Astrocyte (in vitro differentiated cells and primary cell): Measurements from ENCODE around the gene RANGRF. TPM values are rescaled to one million over a fixed set of nuclear protein-coding genes. Genes with fewer than 3 reads are reported as not detected.

Experiments used
- DNase-seq: peaks from one replicate; pipeline ENCODE4 v3.0.0-alpha.2; 2010; ENCODE audit warnings: low read depth
- FAIRE-seq: peaks from 2 replicates; lab custom pipeline; 2011; peaks lifted over from hg19 to GRCh38; lab: Jason Lieb, UNC
- H2AFZ ChIP-seq: 2 replicates; pipeline ENCODE4 v1.6.0; 2012; ENCODE audit warnings: low read depth, low read length, inconsistent platforms
- H3K27ac ChIP-seq: 2 replicates; pipeline ENCODE4 v1.5.1; 2011; ENCODE audit warnings: low read depth, low read length, inconsistent platforms
- H3K27me3 ChIP-seq: 2 replicates; pipeline ENCODE4 v1.6.0; 2011; ENCODE audit warnings: low read length, inconsistent platforms; ENCODE audit not compliant: insufficient read depth
- H3K36me3 ChIP-seq: 2 replicates; pipeline ENCODE4 v1.5.1; 2011; ENCODE audit warnings: low read length, inconsistent platforms; ENCODE audit not compliant: insufficient read depth
- H3K4me1 ChIP-seq: 2 replicates; pipeline ENCODE4 v1.5.1; 2011; ENCODE audit warnings: low read length, inconsistent platforms; ENCODE audit not compliant: insufficient read depth
- H3K4me2 ChIP-seq: 2 replicates; pipeline ENCODE4 v1.6.0; 2012; ENCODE audit warnings: low read length, inconsistent platforms
- H3K4me3 ChIP-seq: 2 replicates; pipeline ENCODE4 v1.5.1; 2011; ENCODE audit warnings: low read depth, mild to moderate bottlenecking, low read length, inconsistent platforms; ENCODE audit not compliant: insufficient read depth
- H3K79me2 ChIP-seq: 2 replicates; pipeline ENCODE4 v1.6.0; 2012; ENCODE audit warnings: mild to moderate bottlenecking, low read length, inconsistent platforms; ENCODE audit not compliant: insufficient read depth
- H3K9ac ChIP-seq: 2 replicates; pipeline ENCODE4 v1.6.0; 2012; ENCODE audit warnings: mild to moderate bottlenecking, low read length, inconsistent platforms
- H3K9me3 ChIP-seq: 2 replicates; pipeline ENCODE4 v1.5.1; 2012; ENCODE audit warnings: low read depth, mild to moderate bottlenecking, low read length, inconsistent platforms; ENCODE audit not compliant: insufficient read depth
- H4K20me1 ChIP-seq: 2 replicates; pipeline ENCODE4 v1.6.0; 2012; ENCODE audit warnings: low read length, inconsistent platforms; ENCODE audit not compliant: insufficient read depth
- H3K27ac Mint-ChIP-seq: one replicate; pipeline ENCODE4 v1.8.0; 2021; ENCODE audit warnings: mild to moderate bottlenecking, mixed read lengths; ENCODE audit not compliant: unreplicated experiment
- H3K27me3 Mint-ChIP-seq: one replicate; pipeline ENCODE4 v1.8.0; 2021; ENCODE audit warnings: low read depth, mixed read lengths; ENCODE audit not compliant: unreplicated experiment
- H3K36me3 Mint-ChIP-seq: one replicate; pipeline ENCODE4 v1.8.0; 2021; ENCODE audit warnings: low read depth, mixed read lengths; ENCODE audit not compliant: unreplicated experiment
- H3K4me1 Mint-ChIP-seq: one replicate; pipeline ENCODE4 v1.8.0; 2021; ENCODE audit warnings: low read depth, mixed read lengths; ENCODE audit not compliant: unreplicated experiment
- H3K4me3 Mint-ChIP-seq: one replicate; pipeline ENCODE4 v1.8.0; 2021; ENCODE audit warnings: mild to moderate bottlenecking, moderate library complexity, mixed read lengths; ENCODE audit not compliant: unreplicated experiment
- H3K9me3 Mint-ChIP-seq: one replicate; pipeline ENCODE4 v1.8.0; 2021; ENCODE audit warnings: mild to moderate bottlenecking, mixed read lengths; ENCODE audit not compliant: unreplicated experiment
- EZH2 ChIP-seq: IDR thresholded peaks from 2 replicates; pipeline ENCODE4 v1.6.1; 2012; ENCODE audit warnings: mild to moderate bottlenecking, low read length, inconsistent platforms; ENCODE audit not compliant: insufficient read depth
- total RNA-seq: library from RNA; stranded (reverse); gene quantifications from 2 replicates; pipeline ENCODE4 v1.2.1, GENCODE V29; 2021
- TF ChIP-seq, protein P1 (sequence below): IDR thresholded peaks from 2 replicates; pipeline ENCODE4 v1.5.1; 2011; ENCODE audit warnings: low read depth, mild to moderate bottlenecking, inconsistent platforms, low read length, moderate library complexity; ENCODE audit not compliant: insufficient read depth

RANGRF gene
- total RNA-seq, 1 donor from 2014 or later = 16.1 TPM

GRCh38 chr17:8256291-8256690 lies 32.2 kb upstream of the RANGRF start:
- no peak for FAIRE-seq
- H3K27me3 ChIP-seq = no peaks in the 10 kb centered on the region
- no peak overlapping the region for H3K4me2 ChIP-seq
- peaks cover 15% of the 10 kb centered on the region for H3K36me3 ChIP-seq
- H3K4me1 ChIP-seq = no peaks in the 10 kb centered on the region
- no peak for TF ChIP-seq EZH2
- TF ChIP-seq, protein P1, sequence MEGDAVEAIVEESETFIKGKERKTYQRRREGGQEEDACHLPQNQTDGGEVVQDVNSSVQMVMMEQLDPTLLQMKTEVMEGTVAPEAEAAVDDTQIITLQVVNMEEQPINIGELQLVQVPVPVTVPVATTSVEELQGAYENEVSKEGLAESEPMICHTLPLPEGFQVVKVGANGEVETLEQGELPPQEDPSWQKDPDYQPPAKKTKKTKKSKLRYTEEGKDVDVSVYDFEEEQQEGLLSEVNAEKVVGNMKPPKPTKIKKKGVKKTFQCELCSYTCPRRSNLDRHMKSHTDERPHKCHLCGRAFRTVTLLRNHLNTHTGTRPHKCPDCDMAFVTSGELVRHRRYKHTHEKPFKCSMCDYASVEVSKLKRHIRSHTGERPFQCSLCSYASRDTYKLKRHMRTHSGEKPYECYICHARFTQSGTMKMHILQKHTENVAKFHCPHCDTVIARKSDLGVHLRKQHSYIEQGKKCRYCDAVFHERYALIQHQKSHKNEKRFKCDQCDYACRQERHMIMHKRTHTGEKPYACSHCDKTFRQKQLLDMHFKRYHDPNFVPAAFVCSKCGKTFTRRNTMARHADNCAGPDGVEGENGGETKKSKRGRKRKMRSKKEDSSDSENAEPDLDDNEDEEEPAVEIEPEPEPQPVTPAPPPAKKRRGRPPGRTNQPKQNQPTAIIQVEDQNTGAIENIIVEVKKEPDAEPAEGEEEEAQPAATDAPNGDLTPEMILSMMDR = no peak
- Mint-ChIP-seq H3K27me3 (no peaks in the 10 kb centered on the region), H3K9me3 (no peaks in the 10 kb centered on the region), H3K27ac (no peak overlapping the region), H3K36me3 (peaks cover 6% of the 10 kb centered on the region), H3K4me1 (no peaks in the 10 kb centered on the region), H3K4me3 (no peak overlapping the region)
- no peak overlapping the region for H3K9ac ChIP-seq
- no peak overlapping the region for H3K27ac ChIP-seq
- H4K20me1 ChIP-seq = no peaks in the 10 kb centered on the region
- H2AFZ ChIP-seq = no peak overlapping the region
- H3K4me3 ChIP-seq = no peak overlapping the region
- peaks cover 18% of the 10 kb centered on the region for H3K79me2 ChIP-seq
- no peak for DNase-seq
- H3K9me3 ChIP-seq = no peaks in the 10 kb centered on the region

GRCh38 chr17:8256691-8257090 lies 31.8 kb upstream of the RANGRF start:
- FAIRE-seq (no peak), DNase-seq (no peak)
- H3K9me3 ChIP-seq = no peaks in the 10 kb centered on the region
- Mint-ChIP-seq H3K9me3 (no peaks in the 10 kb centered on the region), H3K27me3 (no peaks in the 10 kb centered on the region), H3K27ac (no peak overlapping the region), H3K4me1 (no peaks in the 10 kb centered on the region), H3K4me3 (no peak overlapping the region), H3K36me3 (peaks cover 6% of the 10 kb centered on the region)
- H3K79me2 ChIP-seq = peaks cover 15% of the 10 kb centered on the region
- no peak overlapping the region for H3K4me2 ChIP-seq
- H3K27me3 ChIP-seq = no peaks in the 10 kb centered on the region
- TF ChIP-seq EZH2 = no peak
- TF ChIP-seq, protein P1 = no peak
- no peaks in the 10 kb centered on the region for H4K20me1 ChIP-seq
- no peak overlapping the region for H3K27ac ChIP-seq
- H2AFZ ChIP-seq = no peak overlapping the region
- H3K36me3 ChIP-seq = peaks cover 16% of the 10 kb centered on the region
- no peak overlapping the region for H3K9ac ChIP-seq
- H3K4me1 ChIP-seq = no peaks in the 10 kb centered on the region
- H3K4me3 ChIP-seq = no peak overlapping the region

DNA sequence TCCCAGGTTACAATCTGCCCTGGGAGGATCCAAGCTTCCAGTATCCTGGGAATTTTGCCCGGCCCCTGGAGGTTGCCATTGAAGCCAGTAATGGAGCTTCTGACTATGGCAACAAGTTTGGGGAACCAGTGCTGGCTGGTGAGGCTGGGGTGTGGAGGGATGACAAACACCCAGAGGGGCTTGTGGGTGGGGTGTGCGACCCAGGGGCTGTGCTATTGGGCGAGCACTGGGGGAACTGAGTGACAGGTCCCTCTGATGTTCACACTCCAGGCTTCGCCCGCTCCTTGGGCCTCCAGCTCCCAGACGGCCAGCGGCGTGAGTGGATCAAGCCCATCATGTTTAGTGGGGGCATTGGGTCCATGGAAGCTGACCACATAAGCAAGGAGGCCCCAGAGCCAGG lies 30.7 kb upstream of the RANGRF start:
- H3K4me2 ChIP-seq = no peak overlapping the region
- no peak overlapping the region for H2AFZ ChIP-seq
- DNase-seq (no peak), FAIRE-seq (no peak)
- H3K4me1 Mint-ChIP-seq = no peaks in the 10 kb centered on the region
- H3K36me3 Mint-ChIP-seq = peaks cover 6% of the 10 kb centered on the region
- no peaks in the 10 kb centered on the region for H4K20me1 ChIP-seq
- no peak overlapping the region for H3K27ac ChIP-seq
- no peak for TF ChIP-seq EZH2
- TF ChIP-seq, protein P1 = no peak
- H3K36me3 ChIP-seq = peaks cover 18% of the 10 kb centered on the region
- H3K79me2 ChIP-seq = peaks cover 4% of the 10 kb centered on the region
- no peaks in the 10 kb centered on the region for H3K4me1 ChIP-seq
- no peak overlapping the region for H3K4me3 Mint-ChIP-seq
- no peak overlapping the region for H3K4me3 ChIP-seq
- no peaks in the 10 kb centered on the region for H3K27me3 Mint-ChIP-seq
- H3K9me3 Mint-ChIP-seq = no peaks in the 10 kb centered on the region
- H3K27ac Mint-ChIP-seq = no peak overlapping the region
- no peaks in the 10 kb centered on the region for H3K27me3 ChIP-seq
- no peaks in the 10 kb centered on the region for H3K9me3 ChIP-seq
- no peak overlapping the region for H3K9ac ChIP-seq
